Neuronal stem cell (in vitro differentiated cells): ENCODE measurements around the gene ARL6IP5.

Source experiments
- DNase-seq: peaks from one replicate; pipeline ENCODE4 v3.0.0-alpha.2; 2013; ENCODE audit warnings: low spot score
- H2AFZ ChIP-seq: one replicate; pipeline ENCODE4 v1.6.1; 2013; ENCODE audit warnings: mild to moderate bottlenecking, low read length, inconsistent platforms
- H2AK5ac ChIP-seq: 2 replicates; pipeline ENCODE4 v1.6.1; 2013; ENCODE audit warnings: low read depth, mild to moderate bottlenecking, inconsistent platforms, low read length, moderate library complexity, mixed read lengths
- H2BK120ac ChIP-seq: 2 replicates; pipeline ENCODE4 v1.6.1; 2013; ENCODE audit warnings: low read depth, mild to moderate bottlenecking, inconsistent platforms, low read length, moderate library complexity, mixed read lengths
- H2BK12ac ChIP-seq: one replicate; pipeline ENCODE4 v1.6.1; 2013; ENCODE audit warnings: low read length, inconsistent platforms
- H2BK15ac ChIP-seq: 2 replicates; pipeline ENCODE4 v1.6.1; 2013; ENCODE audit warnings: mild to moderate bottlenecking, low read length, inconsistent platforms, mixed read lengths
- H2BK5ac ChIP-seq: one replicate; pipeline ENCODE4 v1.6.1; 2013; ENCODE audit warnings: inconsistent platforms, mild to moderate bottlenecking, low read length, moderate library complexity
- H3K14ac ChIP-seq: one replicate; pipeline ENCODE4 v1.6.1; 2013; ENCODE audit warnings: low read length, inconsistent platforms
- H3K18ac ChIP-seq: 2 replicates; pipeline ENCODE4 v1.6.1; 2013; ENCODE audit warnings: low read length, inconsistent platforms
- H3K23ac ChIP-seq: 2 replicates; pipeline ENCODE4 v1.6.1; 2013; ENCODE audit warnings: low read depth, mild to moderate bottlenecking, mixed read lengths, low read length, inconsistent platforms; ENCODE audit not compliant: poor library complexity
- H3K27ac ChIP-seq: replicated peaks from 3 replicates; pipeline ENCODE4 v1.5.1; 2013; ENCODE audit warnings: low read length, inconsistent platforms
- H3K27me3 ChIP-seq, 3 experiments: 2 replicates each; pipeline ENCODE4 v1.6.1; 2013; ENCODE audit warnings: low read length in 3 of 3, mild to moderate bottlenecking in 2 of 3, inconsistent platforms in 1 of 3, low read depth in 1 of 3, mixed read lengths in 1 of 3, moderate library complexity in 1 of 3; ENCODE audit not compliant: control insufficient read depth in 3 of 3, insufficient read depth in 3 of 3
- H3K36me3 ChIP-seq, 2 donors: replicated peaks in 1 of 2; 2 replicates each; pipeline ENCODE4 v1.6.1; 2013; ENCODE audit warnings: low read length in 2 of 2; ENCODE audit not compliant: control insufficient read depth in 2 of 2, insufficient read depth in 2 of 2
- H3K4ac ChIP-seq: 2 replicates; pipeline ENCODE4 v1.6.1; 2013; ENCODE audit warnings: inconsistent platforms, mild to moderate bottlenecking, low read length, moderate library complexity
- H3K4me1 ChIP-seq, 2 donors: 1 replicate in 1 of 2; 2 replicates in 1 of 2; pipeline ENCODE4 v1.6.1; 2013; ENCODE audit warnings: low read length in 2 of 2, low read depth in 1 of 2; ENCODE audit not compliant: control insufficient read depth in 2 of 2, insufficient read depth in 1 of 2
- H3K4me2 ChIP-seq: one replicate; pipeline ENCODE4 v1.6.1; 2013; ENCODE audit warnings: mild to moderate bottlenecking, low read length, inconsistent platforms; ENCODE audit not compliant: insufficient read depth, poor library complexity, severe bottlenecking
- H3K4me3 ChIP-seq, 2 donors: 2 replicates each; pipeline ENCODE4 v1.5.1; 2013; ENCODE audit warnings: low read length in 2 of 2, mild to moderate bottlenecking in 2 of 2, inconsistent platforms in 1 of 2, moderate library complexity in 1 of 2
- H3K79me1 ChIP-seq: one replicate; pipeline ENCODE4 v1.6.1; 2013; ENCODE audit warnings: low read depth, mild to moderate bottlenecking, inconsistent platforms, low read length, moderate library complexity
- H3K9ac ChIP-seq: one replicate; pipeline ENCODE4 v1.6.1; 2013; ENCODE audit warnings: mild to moderate bottlenecking, low read depth, low read length, inconsistent platforms; ENCODE audit not compliant: poor library complexity
- H3K9me3 ChIP-seq, 2 donors: replicated peaks in 1 of 2; 2 replicates each; pipeline versions ENCODE3 to v1.6.1; 2013; ENCODE audit warnings: low read length in 2 of 2, mild to moderate bottlenecking in 2 of 2, inconsistent platforms in 1 of 2, low read depth in 1 of 2, mixed read lengths in 1 of 2, moderate library complexity in 1 of 2; ENCODE audit not compliant: control insufficient read depth in 2 of 2, insufficient read depth in 1 of 2
- H4K8ac ChIP-seq: one replicate; pipeline ENCODE4 v1.6.1; 2013; ENCODE audit warnings: low read depth, mild to moderate bottlenecking, inconsistent platforms, low read length, moderate library complexity
- H4K91ac ChIP-seq: one replicate; pipeline ENCODE4 v1.6.1; 2013; ENCODE audit warnings: low read length, low read depth, mild to moderate bottlenecking, inconsistent platforms; ENCODE audit not compliant: poor library complexity
- WGBS, 2 donors: extraction: QIAGEN DNeasy Blood & Tissue Kit; methylation state at CpG; one replicate each; pipeline ENCODE4 v1.1.7; 2013; ENCODE audit warnings: missing lambda C conversion rate in 2 of 2, mixed read lengths in 1 of 2; ENCODE audit not compliant: insufficient read length in 2 of 2, insufficient replicate concordance in 1 of 2; ENCODE audit errors: extremely low coverage in 2 of 2; 5-methylcytosine and 5-hydroxymethylcytosine counted together

The ARL6IP5 gene

DNA sequence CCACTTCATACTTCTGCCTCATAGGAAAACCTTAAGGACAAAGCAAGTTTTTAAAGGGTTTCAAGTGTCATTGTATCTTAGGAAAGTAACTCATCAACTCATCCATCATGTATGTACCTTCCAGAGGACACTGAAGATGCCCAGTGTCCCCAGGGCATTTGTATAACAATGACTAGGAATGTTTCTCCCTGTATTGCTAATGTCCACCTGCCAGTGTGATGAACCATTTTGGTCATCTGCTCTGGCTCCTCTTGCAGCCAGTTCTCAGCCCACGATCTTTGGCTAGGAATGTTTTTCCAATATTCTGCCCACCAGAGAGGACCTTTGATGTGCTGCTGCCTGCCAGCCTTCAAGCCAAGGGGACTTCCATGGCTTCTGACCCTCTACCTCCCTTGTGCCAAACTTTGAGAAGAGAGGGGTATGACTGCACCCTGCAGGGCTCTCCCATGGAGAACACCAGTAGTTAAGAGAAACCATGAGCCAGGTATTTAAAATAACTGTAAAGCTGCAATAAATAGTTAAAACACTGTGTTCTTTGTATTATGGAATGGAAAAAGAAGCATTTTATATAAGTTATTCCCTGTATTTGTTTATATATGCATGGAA lies 26.3 kb downstream of the ARL6IP5 start:
- Histone ChIP-seq H4K8ac (no peak overlapping the region), H3K18ac (no peak overlapping the region), H2BK120ac (no peak overlapping the region), H2BK12ac (no peak overlapping the region), H2AFZ (no peak overlapping the region), H3K9me3 (no peaks in the 10 kb centered on the region), H3K23ac (no peak overlapping the region), H3K79me1 (no peaks in the 10 kb centered on the region), H3K4ac (no peak overlapping the region), H2BK5ac (no peak overlapping the region), H3K14ac (no peak overlapping the region), H3K4me1 (no peaks in the 10 kb centered on the region), H3K4me2 (no peak overlapping the region), H3K9ac (no peak overlapping the region), H3K36me3 (peaks cover 0 to 3% of the 10 kb centered on the region in 2 donors), H3K27me3 (no peaks in the 10 kb centered on the region), H2AK5ac (no peak overlapping the region), H3K4me3 (no peak overlapping the region), H2BK15ac (no peak overlapping the region), H4K91ac (no peak overlapping the region), H3K27ac (no peak overlapping the region)
- no CpG with 5 or more reads among the region's 1 CpG for WGBS, 2 donors
- DNase-seq: no peak

DNA sequence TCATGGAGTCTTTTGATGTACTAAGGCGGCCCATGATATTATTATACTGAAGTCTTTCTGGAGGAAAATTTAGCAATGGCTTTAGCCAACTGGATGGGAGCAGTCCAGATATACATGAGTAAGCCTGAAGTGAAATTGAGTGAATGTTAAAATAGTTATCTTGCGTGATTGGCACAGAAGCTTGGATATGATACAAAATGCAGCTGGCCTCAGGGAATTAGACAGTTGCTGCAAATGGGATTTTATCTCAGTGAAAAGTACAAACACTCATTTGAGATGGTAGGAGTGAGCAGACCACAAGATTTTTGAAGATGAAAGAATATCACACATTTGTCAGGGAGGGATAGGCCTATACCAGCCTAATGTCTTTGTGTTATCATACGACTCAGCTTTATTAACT lies 28.8 kb downstream of the ARL6IP5 start:
- H3K36me3 ChIP-seq: no peaks in the 10 kb centered on the region
- no peak overlapping the region for H4K8ac ChIP-seq
- no CpG with 5 or more reads among the region's 3 CpGs for WGBS, 2 donors
- H3K4me3 ChIP-seq: no peak overlapping the region
- no peak overlapping the region for H3K27ac ChIP-seq
- H3K4me1 ChIP-seq: peaks cover 0 to 3% of the 10 kb centered on the region in 2 donors
- H3K4ac ChIP-seq: no peak overlapping the region
- H2AFZ ChIP-seq: no peak overlapping the region
- no peaks in the 10 kb centered on the region for H3K79me1 ChIP-seq
- H3K14ac ChIP-seq: no peak overlapping the region
- no peak for DNase-seq
- no peak overlapping the region for H2BK12ac ChIP-seq
- no peak overlapping the region for H3K4me2 ChIP-seq
- no peaks in the 10 kb centered on the region for H3K9me3 ChIP-seq
- no peak overlapping the region for H3K18ac ChIP-seq
- H3K9ac ChIP-seq: no peak overlapping the region
- no peak overlapping the region for H2AK5ac ChIP-seq
- no peaks in the 10 kb centered on the region for H3K27me3 ChIP-seq
- H2BK15ac ChIP-seq: no peak overlapping the region
- H2BK5ac ChIP-seq: no peak overlapping the region
- no peak overlapping the region for H2BK120ac ChIP-seq
- H4K91ac ChIP-seq: no peak overlapping the region
- H3K23ac ChIP-seq: no peak overlapping the region

GRCh38 chr3:69115731-69116130 lies 31.0 kb downstream of the ARL6IP5 start:
- Histone ChIP-seq H3K36me3 (no peaks in the 10 kb centered on the region), H3K9me3 (no peaks in the 10 kb centered on the region), H3K4me2 (no peak overlapping the region), H4K8ac (no peak overlapping the region), H2BK15ac (no peak overlapping the region), H3K14ac (no peak overlapping the region), H3K79me1 (no peaks in the 10 kb centered on the region), H3K18ac (no peak overlapping the region), H2AK5ac (no peak overlapping the region), H2BK12ac (no peak overlapping the region), H3K9ac (no peak overlapping the region), H2AFZ (no peak overlapping the region), H3K4ac (no peak overlapping the region), H3K4me3 (no peak overlapping the region), H2BK120ac (no peak overlapping the region), H2BK5ac (no peak overlapping the region), H3K27ac (no peak overlapping the region), H4K91ac (no peak overlapping the region), H3K27me3 (no peaks in the 10 kb centered on the region), H3K4me1 (peaks cover 0 to 3% of the 10 kb centered on the region in 2 donors), H3K23ac (no peak overlapping the region)
- no CpG with 5 or more reads among the region's 2 CpGs for WGBS, 2 donors
- no peak for DNase-seq

DNA sequence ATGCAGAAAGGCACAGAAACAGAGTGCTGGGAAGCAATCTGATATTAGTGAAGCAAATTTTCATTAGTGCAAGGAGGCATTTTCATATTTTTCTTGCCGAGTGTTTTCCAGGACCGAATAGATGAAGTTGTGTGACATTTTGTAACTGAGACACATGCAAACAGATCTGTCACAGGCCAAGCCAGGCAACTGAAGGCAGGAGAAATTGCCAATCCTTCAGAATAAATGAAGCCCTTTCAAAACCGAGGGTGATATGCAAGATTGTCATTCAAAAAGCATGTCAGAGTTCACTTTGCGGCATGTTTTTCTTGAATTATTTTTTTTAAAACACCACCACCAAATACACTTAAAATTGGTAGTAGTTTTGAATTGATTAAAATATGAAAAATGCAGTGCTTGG lies 31.4 kb downstream of the ARL6IP5 start:
- no peaks in the 10 kb centered on the region for H3K36me3 ChIP-seq
- no peak for DNase-seq

More for the DNA sequence above, 31.4 kb downstream of the ARL6IP5 start:
- Histone ChIP-seq H3K27ac (no peak overlapping the region), H3K4ac (no peak overlapping the region), H3K4me1 (peaks cover 0 to 3% of the 10 kb centered on the region in 2 donors), H2AK5ac (no peak overlapping the region), H2BK120ac (no peak overlapping the region), H3K4me3 (no peak overlapping the region), H3K9ac (no peak overlapping the region), H3K79me1 (no peaks in the 10 kb centered on the region), H4K91ac (no peak overlapping the region), H2AFZ (no peak overlapping the region), H3K9me3 (no peaks in the 10 kb centered on the region), H2BK12ac (no peak overlapping the region), H3K14ac (no peak overlapping the region), H3K23ac (no peak overlapping the region), H2BK5ac (no peak overlapping the region), H2BK15ac (no peak overlapping the region), H4K8ac (no peak overlapping the region), H3K18ac (no peak overlapping the region), H3K27me3 (no peaks in the 10 kb centered on the region), H3K4me2 (no peak overlapping the region)
- no CpG with 5 or more reads among the region's 4 CpGs for WGBS, 2 donors
